ENCODE data around the gene KMT2C.
A peak's percentile ranks its signal among the peaks of the same experiment; 100 is the strongest.
"Not testable (repeated sequence)": the region's sequence is repeated elsewhere in the genome, so short reads cannot be mapped to it uniquely, and the experiment has no call there.

The KMT2C gene

DNA sequence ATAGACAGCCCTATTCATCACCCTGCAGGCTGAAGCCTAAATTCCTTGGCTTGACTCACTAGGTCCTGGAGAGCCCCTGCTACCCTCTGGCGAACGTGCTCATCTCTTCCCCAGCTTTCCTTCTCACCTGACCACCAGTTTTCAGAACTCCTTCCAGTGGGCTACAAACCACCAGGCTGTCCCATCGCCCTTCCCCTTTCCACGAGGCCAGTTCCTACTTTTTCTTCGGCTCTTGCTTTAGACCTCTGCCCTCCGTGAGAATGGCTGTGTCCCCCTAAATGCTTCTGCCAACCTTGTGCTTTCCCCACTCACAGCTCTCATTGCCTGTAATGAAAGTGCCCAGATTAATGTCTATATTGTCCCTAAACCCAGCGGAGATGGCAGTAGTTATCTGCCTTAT lies 5.4 kb upstream of the KMT2C start:
- not testable (repeated sequence) for DNase-seq

DNA sequence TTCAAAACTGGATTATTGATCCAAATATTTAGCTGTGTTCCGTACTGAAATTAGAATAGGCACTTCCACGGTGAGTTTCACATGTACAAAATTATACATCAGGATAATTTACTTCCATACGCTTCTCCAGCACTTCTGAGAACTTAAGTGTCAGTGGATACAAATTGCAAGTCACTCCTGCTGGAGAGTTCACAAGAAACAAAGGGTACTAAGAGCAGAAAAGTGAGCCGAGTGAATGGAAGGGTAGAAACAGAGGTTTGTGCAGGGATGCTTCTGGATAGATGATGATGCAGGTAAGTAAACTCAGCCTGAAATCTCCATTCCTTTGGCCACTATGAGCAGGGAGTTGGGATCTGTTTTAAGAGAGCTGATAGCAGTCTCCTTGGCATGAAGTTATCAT lies 2.2 kb upstream of the KMT2C start:
- DNase-seq, result not testable (repeated sequence)

DNA sequence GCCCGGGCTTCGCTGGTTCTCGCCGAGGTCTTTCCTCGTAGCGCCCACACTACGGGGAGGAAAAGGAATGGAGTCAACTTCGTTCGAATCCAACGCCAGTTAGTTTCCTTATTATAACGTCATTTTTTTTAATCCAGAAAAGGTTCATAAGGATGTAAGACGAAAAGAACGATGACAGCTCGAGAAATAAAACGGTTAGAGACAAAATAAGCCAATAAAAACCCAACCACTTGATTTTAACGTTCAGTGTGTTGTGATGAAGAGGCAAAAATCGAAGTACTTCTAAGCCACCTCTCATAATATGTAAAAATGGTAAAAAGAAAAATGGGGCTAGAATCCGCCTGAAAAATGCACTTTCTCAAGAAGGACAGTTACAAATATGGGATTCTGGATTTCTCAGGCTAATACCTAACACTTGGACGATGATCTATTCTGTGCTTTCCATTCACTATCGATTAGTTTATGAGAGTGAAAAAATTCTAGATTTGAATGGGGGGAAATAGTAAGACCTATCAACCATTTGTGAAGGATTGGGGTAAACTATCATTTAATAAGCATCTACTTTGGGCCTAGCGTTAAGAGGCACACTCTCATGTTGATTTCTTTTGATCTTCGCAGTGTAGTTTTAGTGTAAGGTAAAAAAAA lies 1.2 kb upstream of the KMT2C start:
- DNase-seq, result peak in 1 of 2 experiments; percentile 68

DNA sequence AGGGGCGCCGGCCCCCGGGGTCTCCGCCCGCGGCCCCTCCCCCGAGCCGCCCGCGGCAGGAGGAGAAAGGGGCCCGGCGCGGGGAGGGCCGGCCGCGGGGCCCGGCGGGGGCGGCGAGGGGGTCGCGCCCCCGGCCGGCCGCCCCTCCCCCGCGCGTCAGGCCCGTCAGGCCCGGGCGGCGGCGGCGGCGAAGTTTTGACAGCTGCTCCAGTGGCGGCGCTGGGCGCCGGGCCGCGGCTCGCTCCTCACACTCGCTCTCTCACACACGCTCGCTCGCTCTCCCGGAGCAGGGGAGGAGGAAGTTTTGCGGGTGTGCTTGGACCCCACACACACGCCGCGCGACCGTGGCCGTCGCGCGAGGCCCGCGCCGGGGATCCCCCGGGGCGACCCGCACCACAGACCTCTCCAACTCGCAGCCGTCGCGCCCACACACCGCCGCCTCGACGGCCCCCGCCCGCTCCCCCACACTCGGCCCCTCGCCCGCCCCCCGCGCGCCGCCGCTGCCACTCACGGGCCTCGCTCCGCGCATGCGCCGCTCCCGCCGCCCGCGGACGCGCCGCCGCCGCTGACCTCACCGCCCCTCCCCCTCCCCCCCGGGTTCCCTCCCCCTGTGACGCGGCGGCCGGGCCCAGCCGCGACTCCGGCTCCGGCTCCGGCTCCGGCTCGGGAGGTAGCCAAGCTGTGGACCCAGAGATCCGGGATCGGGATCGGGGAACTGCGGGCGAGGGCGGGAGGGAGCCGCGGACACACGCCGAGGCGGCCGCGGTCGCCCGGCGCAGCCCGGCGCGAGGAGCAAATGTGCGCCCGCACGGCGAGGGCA lies 518 bp upstream of the KMT2C start:
- peak; percentile 57 to 76 for DNase-seq

DNA sequence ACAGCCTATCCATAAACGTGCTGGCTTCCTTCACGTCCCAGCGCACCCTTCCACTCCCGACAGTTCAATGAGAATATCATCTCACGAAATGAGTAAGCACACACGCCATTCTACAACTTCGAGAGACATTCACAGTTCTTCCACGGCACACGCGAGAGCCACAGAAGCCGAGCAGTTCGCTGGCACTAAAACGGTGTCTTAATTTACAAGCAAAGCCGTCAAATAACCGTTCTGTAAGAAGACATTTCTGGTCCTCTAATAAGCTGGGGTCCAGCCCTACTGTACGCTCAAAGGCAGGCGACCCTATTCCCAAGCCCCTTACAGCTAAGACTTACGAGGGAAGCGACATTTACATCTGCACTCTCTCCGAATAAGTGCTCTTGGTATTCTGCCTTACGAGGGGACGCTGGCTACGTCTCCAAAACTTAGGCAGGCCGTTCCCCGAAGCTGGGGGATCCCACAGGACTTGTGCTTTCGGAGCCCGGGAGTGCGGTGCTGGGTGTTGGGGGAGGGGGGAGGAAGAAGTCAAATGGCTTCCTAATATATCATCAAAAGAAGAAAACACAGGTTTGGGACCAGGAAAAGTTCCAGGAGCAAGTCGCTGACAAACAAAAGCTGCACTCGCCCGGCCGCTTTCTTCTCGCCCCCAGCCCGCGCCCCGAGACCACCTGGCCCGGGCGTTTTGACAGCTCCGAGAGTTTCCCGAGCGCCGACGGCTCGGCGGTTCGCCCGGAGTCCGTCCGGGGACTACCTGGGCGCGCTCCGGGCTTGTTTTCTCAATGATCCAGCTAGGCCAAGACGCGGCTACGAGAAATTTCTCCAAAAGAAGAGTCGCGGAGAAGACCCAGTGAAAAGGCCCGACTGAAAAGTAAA lies 1.1 kb downstream of the KMT2C start:
- not testable (repeated sequence) for DNase-seq

DNA sequence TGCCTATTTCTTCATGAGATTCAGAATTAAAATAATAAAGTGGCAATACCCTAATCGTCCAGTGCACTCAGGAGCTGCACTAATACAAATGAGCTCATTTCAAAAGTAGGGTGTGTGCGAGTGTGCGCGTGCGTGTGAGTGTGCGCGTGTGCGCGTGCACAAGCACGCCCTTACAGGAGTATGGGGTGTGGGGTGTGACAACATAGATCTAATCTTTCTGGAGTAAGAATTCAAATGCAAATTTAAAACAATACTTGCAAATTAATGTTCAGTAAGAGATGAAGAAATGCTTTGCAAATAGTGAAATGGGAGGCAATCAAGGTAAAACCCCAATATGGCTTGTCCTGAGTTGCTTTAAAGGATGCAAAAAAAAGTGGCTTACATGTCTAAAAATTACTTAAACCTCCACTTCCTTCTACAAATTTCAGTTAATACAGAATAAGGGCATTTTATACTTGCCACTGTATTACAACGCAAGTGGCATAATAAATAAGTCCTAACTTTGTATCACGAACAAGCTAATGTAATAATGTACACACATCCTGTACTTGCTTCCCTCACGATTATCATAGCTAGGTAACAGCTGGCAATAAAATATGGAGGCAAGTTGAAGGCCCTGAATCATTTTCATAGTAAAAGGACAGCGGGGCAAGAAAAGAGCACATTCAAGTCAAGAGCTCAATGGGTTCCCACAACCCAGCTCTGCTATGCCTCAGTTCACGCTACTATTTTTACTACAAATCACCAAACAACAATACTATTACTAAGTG lies 1.9 kb downstream of the KMT2C start:
- not testable (repeated sequence) for DNase-seq

DNA sequence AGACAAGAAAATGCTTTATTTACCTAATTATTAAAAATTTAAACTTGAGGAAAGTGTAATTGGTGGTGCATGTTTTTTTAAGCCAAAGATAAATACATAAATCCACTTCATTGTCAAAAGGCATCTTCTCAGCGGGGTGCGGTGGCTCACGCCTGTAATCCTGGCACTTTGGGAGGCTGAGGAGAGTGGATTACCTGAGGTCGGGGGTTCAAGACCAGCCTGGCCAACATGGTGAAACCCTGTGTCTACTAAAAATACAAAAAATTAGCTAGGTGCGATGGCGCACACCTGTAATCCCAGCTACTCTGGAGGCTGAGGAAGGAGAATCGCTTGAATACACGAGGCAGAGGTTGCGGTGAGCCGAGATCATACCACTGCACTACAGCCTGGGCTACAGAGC lies 3.1 kb downstream of the KMT2C start:
- not testable (repeated sequence) for DNase-seq

DNA sequence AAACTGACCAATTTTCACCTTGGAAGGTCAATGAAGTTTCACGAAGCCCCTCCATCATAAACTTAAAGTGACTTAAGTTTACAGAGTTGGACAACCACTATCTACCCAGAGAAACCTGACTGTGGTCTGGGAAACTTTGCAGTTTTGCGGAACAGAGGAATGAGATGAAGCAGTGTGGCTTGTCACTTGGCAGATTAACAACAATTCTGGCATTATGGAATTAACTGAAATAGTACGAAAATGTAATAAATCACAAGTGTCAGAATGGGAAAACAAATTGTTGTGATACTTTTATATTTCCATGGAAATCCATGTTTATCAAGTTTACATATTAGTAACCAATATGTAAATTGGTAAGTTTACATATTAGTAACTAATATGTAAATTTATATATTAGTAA lies 4.9 kb downstream of the KMT2C start:
- DNase-seq, result no peak

DNA sequence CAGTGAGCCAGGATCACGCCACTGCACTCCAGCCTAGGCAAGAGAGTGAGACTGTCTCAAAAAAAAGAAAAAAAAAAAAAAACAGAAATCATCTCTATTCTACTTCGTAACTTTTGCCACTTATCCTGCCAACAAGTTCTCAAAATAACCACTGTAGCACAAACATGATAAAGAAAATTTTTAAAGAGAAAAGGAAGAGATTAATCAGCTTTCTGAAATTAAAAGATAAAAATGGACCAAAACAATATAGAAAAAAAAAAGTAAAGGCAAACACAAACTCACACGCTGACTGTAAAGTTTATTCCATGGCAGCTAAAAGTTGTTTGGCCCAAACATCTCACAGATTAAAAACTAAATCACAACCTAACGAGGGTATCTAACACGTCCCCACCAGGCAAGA lies 5.7 kb downstream of the KMT2C start:
- DNase-seq, result not testable (repeated sequence)

DNA sequence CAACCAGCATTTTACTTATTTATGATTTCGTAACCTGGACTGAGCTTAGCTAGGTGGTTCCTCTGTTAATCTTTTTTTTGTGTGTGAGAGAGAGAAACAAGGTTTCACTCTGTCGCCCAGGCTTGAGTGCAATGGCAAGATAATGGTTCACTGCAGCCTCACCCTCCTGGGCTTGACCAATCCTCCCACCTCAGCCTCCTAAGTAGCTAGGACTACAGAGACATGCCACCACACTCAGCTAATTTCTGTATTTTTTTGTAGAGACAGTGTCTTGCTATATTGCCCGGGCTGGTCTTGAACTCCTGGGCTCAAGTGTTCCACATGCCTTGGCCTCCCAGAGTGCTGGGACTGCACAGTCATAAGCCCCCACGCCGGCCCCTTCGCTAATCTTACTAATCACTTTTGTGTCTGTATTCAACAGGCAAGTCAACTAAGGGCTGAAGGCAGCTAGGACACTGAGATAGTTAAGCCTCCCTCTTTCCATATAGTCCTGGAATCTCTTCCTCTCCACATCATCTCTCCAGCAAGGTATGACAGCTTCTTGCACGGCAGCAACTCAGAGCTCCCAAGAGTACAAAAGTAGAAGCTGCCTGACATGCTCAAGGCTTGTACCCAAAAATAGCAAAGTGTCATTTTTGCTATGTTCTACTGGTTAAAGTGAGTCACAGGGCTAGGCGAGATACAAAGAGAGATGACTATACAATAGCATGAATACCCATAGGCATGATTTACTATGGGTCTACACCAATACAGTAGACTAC lies 11.3 kb downstream of the KMT2C start:
- DNase-seq, result no peak

DNA sequence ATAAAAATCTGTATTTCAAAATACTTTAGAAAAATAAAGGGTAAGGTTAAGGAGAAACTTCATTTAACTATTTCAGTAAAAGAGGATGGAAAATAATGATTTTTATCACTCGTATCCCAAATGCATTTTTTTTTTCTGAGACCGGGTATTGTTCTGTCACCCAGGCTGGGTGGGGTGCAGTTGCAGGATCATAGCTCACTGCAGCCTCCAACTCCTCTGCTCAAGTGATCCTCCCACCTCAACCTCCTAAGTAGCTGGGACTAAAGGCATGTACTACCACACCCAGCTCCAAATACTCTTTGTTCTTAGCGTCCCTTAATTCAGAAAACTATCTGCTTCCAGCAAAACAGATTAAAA lies 11.8 kb downstream of the KMT2C start:
- no peak for DNase-seq

DNA sequence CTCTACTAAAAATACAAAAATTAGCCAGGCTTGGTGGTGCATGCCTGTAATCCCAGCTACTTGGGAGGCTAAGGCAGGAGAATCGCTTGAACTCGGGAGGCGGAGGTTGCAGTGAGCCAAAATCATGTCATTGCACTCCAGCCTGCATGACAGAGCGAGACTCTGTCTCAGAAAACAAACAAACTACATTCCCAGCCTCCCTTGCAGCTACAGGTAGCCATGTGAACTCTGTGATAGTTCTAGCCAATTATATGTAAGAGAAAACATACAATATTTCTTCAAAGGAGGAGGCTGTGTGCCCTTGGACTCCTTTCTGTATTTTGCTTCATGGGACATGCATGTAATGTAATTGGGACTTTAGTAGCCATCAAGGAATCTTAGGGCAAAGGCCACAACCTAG lies 12.6 kb downstream of the KMT2C start:
- not testable (repeated sequence) for DNase-seq

DNA sequence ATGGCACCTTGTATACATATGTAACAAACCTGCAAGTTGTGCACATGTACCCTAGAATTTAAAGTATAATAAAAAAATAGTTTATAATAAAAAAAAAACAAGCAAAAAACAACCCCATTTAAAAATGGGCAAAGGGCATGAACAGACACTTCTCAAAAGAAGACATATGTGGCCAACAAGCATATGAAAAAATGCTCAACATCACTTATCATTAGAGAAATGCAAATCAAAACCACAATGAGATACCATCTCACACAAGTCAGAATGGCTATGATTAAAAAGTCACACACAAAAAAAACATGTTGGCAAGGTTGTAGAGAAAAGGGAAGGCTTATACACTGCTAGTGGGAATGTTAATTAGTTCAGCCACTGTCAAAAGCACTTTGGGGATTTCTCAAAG lies 14.9 kb downstream of the KMT2C start:
- not testable (repeated sequence) for DNase-seq

DNA sequence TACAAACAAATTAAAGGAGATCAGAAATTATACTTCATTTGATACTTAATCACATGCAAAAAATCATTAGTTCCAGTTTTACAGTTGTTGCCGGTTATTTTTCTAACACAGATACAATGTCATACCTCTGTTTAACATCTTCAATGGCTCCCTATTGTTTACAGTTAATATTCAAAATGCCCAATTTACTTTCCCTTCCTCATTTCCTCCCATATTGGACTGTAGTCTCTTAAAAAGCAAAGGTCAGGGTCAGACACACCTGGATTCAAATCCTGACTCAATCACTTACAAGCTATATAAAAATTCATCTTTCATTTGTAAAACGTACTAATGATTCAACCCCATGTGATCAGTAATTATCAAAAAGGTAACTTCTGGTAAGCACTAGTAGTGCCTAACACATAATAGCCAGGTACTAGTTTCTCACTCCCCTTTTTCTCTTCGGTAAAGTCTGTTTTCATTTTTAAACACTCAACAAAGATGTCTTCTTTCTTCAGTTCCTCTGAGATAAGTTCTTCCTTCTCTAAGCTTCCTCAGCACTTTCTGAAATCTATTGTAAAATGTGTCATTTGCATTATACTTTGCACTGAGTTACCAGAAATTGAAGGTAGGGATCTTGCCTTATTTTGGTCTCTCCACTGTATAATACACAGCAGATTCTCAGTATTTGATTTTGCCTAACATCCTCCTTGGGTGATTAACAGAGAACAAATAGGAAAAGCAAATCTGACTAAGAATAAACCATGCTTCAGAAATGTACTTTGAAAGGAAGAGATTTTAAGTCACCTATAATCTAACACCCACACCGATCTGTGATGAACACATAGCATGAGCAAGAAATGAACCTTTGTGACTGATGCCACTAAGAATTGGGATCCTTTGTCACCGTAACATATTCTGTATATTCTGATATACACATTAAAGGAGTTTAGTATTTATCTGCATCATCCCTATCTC lies 16.1 kb downstream of the KMT2C start:
- no peak for DNase-seq

DNA sequence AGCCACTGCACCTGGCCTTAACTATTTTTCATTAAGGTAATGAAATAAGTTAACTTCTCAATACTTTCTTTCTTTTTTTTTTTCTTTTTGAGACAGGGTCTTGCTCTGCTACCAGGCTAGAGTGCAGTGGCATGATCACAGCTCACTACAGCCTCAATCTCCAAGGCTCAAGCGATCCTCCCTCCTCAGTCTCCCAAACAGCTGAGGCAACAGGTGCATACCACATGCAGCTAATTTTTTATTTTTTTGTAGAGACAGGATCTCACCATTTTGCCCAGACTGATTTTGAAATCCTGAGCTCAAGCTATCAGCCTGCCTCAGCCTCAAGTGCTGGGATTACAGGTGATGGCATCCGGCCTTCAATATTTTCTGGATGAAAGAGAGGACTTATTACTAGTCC lies 21.0 kb downstream of the KMT2C start:
- DNase-seq, result no peak

DNA sequence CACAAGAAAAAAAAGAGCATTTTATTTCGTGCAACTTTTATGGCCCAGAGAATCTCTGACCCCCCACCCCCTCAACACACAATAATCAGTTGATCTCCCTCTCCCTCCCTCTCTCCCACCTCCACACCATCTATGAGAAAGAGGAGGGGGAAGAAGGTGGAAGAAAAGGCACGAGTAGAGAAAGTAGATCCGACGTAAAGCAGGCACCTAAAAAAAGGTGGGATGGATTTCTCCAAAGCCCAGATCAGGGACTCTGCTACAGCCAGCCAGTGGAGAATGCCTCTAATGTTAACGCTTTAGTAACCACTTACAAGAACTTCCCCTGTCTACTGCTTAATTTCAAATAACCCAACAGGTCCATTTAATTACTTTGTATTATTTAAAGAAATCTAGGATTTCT lies 24.4 kb downstream of the KMT2C start:
- DNase-seq, result no peak

DNA sequence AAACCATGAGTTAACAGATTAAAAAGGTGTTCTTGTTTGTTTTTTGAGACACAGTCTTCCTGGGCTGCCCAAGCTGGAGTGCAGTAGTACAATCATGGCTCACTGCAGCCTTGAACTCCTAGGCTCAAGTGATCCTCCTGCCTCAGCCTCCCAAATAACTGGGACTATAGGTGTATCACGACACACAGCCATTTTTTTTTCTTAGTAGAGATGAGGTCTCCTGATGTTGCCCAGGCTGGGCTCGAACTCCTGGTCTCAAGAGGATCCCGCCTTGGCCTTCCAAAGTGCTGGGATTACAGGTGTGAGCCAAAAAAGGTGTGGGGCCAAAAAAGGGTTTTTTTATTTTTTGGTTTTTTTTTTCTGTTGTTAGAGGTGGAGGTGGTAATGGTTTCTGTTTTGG lies 29.3 kb downstream of the KMT2C start:
- DNase-seq, result no peak

DNA sequence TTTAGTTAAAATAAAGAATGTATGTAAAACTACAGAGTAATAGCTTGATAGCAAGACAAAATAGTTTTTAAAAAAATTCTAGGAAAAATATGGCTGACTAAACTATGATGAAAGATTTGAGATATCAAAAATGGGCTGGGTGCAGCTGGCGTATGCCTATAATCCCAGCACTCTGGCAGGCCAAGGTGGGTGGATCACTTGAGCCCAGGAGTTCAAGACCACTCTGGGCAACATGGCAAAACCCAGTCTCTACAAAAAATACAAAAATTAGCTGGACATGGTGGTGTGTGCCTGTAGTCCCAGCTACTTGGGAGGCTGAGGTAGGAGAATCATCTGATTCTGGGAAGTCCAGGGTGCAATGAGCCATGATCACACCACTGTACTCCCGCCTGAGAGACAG lies 29.8 kb downstream of the KMT2C start:
- DNase-seq, result not testable (repeated sequence)

DNA sequence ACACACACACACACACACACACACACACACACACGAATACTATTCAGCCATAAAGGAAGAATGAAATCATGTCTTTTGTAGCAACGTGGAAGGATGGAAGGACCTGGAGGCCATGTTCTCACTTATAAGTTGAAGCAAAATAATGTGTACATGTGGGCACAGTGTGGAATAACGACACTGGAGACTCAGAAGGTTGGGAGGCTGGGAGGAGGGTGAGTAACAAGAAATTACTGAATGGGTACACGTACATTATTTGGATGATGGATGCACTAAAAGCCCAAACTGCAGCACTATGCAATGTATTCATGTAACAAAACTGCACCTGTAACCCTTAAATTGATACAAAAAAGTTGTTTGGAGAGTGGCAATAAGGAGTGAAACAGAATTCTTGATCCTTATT lies 32.1 kb downstream of the KMT2C start:
- DNase-seq, result no peak

DNA sequence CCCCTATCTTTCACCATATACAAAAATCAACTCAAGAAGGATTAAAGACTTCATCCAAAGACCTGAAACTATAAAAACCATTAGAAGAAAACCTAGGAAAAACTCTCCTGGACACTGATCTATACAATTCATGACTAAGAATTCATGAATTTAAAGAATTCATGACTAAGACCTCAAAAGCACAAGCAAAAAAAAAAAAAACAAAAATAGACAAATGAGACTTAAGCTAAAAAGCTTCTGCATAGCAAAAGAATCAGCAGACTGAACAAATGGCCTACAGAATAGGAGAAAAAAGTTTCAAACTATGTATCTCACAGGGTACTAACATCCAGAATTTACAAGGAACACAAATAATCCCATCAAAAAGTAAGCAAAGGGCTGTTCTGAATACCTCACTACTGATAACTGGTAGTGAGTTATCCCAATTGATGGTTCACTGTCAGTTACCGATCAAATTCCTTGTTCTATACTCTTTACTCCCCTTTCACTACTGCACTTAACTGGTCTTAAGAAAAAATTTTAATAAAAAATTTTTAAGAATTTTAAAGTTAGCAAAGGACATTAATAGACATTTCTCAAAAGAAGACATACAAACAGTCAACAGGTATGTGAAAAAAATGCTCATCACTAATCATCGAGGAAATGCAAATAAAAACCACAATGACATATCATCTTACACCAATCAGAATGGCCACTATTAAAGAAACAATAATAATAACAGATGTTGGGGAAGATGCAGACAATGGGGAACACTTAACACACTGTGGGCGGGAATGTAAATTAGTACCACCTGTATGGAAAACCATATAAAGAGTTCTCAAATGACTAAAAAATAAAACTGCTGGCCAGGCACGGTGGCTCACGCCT lies 33.2 kb downstream of the KMT2C start:
- DNase-seq, result no peak

Data from SW 1271 (cell line).